Activated B cell treated with CpG ODN at 0.5 μM for 24 hours (primary cell): Measurements from ENCODE around the gene EYS. TPM values are rescaled to one million over a fixed set of nuclear protein-coding genes. Genes with fewer than 3 reads are reported as not detected.

Experiments used
- ATAC-seq: fragments of 200-7000 bp; cut with Tn5 transposase; one replicate; pipeline ENCODE4 v1.10.0; 2021; ENCODE audit warnings: low read depth, mild to moderate bottlenecking, moderate library complexity
- CTCF ChIA-PET: fragments of 350-600 bp; sonication (Branson Sonifier 250); formaldehyde crosslinking; loops from one replicate; lab custom pipeline; 2021; ENCODE audit warnings: antibody characterized with exemption; lab: Charles Lee
- POLR2A ChIA-PET: fragments of 350-600 bp; sonication (Branson Sonifier 250); formaldehyde crosslinking; loops from one replicate; lab custom pipeline; 2021; ENCODE audit warnings: antibody characterized with exemption; lab: Charles Lee
- DNase-seq: peaks from one replicate; pipeline ENCODE4 v3.0.0; 2022
- H3K27ac Mint-ChIP-seq: one replicate; pipeline ENCODE4 v1.8.0; 2020; ENCODE audit warnings: mixed read lengths
- H3K27me3 Mint-ChIP-seq: one replicate; pipeline ENCODE4 v1.8.0; 2021; ENCODE audit warnings: mixed read lengths
- H3K36me3 Mint-ChIP-seq: one replicate; pipeline ENCODE4 v1.8.0; 2021; ENCODE audit warnings: low read depth, mixed read lengths
- H3K4me1 Mint-ChIP-seq: one replicate; pipeline ENCODE4 v1.8.0; 2021; ENCODE audit warnings: mixed read lengths
- H3K4me3 Mint-ChIP-seq: one replicate; pipeline ENCODE4 v1.8.0; 2020; ENCODE audit warnings: mild to moderate bottlenecking, mixed read lengths
- H3K9me3 Mint-ChIP-seq: one replicate; pipeline ENCODE4 v1.8.0; 2020; ENCODE audit warnings: mixed read lengths
- intact Hi-C: fragments of 100-400 bp; cut with micrococcal nuclease; formaldehyde crosslinking; loops from one replicate; pipeline ENCODE4 v1.15.1; 2024
- total RNA-seq: library from RNA; stranded (reverse); gene quantifications from 2 replicates; pipeline ENCODE4 v1.2.3, GENCODE V29; 2022
- TF ChIP-seq, protein P1 (sequence below): fragments of 200-600 bp; IDR thresholded peaks from one replicate; pipeline ENCODE4 v1.8.0; 2022; ENCODE audit warnings: antibody characterized with exemption, mild to moderate bottlenecking

The EYS gene
- total RNA-seq, 1 donor from 2014 or later, result not detected

DNA sequence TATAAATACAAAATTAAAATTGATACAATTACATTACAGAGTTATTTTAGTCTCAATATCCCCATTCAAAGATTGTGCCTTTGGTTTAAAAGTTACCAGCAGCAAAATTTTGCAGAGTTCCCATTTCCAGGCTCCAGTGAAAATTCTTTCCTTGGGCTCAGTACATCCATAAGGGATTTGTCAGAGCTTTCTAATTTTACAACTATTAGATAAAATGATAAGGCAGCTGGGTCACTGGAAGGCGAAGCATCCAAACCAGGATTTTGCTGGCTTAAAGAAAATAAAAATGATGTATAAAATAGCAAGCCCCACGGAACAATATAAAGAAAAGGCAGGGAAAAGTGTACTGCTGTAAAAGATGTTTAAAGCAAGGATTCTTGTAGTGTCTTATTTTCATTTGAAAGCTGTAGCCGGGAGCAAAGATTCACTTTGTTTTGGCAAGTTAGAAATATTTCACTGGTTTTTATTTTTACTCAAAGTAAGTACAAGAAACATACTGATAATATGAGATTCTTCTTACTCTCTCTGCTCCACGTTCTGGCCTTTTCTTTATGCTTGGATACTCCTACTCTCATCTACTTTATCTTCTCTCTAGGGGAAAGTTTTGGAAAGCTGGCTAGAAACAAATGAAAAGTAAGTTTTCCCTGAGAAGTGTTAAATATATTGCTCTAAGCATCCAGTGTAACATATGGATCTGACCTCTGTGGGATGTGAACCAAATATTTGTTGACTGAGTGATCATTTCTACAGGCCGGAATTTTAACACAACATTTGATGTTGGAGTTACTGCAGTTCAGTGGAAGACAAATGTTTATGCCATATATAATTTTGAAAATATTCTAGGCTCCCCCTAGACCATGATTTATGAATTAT lies 1583.0 kb downstream of the EYS start:
- H3K4me3 Mint-ChIP-seq, result no peak overlapping the region
- no peaks in the 10 kb centered on the region for H3K4me1 Mint-ChIP-seq
- intact Hi-C loops, result no loop called here
- DNase-seq (no peak), ATAC-seq (no peak)
- H3K9me3 Mint-ChIP-seq, result peaks cover 10% of the 10 kb centered on the region
- TF ChIP-seq, protein P1, sequence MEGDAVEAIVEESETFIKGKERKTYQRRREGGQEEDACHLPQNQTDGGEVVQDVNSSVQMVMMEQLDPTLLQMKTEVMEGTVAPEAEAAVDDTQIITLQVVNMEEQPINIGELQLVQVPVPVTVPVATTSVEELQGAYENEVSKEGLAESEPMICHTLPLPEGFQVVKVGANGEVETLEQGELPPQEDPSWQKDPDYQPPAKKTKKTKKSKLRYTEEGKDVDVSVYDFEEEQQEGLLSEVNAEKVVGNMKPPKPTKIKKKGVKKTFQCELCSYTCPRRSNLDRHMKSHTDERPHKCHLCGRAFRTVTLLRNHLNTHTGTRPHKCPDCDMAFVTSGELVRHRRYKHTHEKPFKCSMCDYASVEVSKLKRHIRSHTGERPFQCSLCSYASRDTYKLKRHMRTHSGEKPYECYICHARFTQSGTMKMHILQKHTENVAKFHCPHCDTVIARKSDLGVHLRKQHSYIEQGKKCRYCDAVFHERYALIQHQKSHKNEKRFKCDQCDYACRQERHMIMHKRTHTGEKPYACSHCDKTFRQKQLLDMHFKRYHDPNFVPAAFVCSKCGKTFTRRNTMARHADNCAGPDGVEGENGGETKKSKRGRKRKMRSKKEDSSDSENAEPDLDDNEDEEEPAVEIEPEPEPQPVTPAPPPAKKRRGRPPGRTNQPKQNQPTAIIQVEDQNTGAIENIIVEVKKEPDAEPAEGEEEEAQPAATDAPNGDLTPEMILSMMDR, result no peak
- ChIA-PET CTCF (no interaction called here), POLR2A (no interaction called here)
- no peaks in the 10 kb centered on the region for H3K36me3 Mint-ChIP-seq
- no peaks in the 10 kb centered on the region for H3K27me3 Mint-ChIP-seq
- H3K27ac Mint-ChIP-seq, result no peak overlapping the region

DNA sequence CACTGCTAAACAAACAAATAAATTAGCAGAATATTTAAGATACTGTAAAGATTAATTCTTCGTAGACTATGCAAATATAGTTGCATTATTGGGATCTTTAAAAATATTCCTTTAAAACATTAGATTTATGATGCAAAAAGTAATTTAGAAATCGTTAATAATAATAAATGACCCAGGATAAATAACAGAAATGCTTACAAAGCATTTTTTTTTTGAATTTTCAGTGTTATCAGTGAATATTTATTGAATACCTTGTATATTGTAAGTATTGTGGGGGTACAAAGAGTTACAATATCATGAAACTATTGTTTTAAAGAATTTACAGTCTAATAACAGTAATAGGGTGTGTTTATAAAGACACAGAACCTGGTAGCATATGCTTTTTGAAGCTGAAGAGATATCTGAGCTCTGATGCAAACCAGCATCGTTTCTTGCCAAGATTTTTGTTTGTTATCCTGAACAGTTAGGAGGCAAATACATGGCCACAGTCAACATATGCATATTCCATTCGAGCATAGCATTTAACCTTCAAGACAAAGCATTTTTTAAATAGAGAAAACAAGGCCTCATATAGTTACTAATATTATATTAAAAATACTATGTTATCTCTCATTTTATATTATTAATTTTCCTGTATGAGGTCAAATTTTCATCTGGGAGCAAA lies 1584.2 kb downstream of the EYS start:
- ATAC-seq (no peak), DNase-seq (no peak)
- POLR2A ChIA-PET, result no interaction called here
- CTCF ChIA-PET, result no interaction called here
- TF ChIP-seq, protein P1, result no peak
- no peak overlapping the region for H3K4me3 Mint-ChIP-seq
- H3K9me3 Mint-ChIP-seq, result peaks cover 10% of the 10 kb centered on the region
- intact Hi-C loops, result no loop called here
- H3K4me1 Mint-ChIP-seq, result no peaks in the 10 kb centered on the region
- no peak overlapping the region for H3K27ac Mint-ChIP-seq
- no peaks in the 10 kb centered on the region for H3K27me3 Mint-ChIP-seq
- H3K36me3 Mint-ChIP-seq, result no peaks in the 10 kb centered on the region

DNA sequence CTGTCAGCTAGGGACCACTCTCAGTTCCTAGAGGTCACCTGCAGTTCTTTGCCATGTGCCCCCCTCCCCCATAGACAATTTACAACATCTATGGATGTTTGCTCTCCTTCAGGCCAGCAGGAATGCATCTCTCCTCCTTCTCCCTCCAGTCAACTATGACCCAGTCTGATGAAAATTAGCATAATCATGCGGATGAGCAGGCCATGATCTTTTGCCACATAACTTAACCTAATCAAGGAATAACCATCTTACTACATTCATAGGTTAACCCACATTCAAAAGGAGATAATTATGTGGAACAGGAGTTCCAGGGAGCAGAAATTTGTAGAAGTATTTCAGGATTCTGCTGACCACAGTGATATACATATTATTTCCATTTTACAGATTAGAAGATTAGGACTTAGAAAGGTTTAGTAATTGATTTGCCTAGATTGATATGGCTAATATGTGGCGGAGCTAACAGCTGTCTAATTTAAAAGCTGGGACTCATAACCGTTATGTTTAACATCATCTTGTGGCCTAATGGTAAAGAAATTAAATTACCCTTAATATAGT lies 1585.9 kb downstream of the EYS start:
- intact Hi-C loops, result no loop called here
- ChIA-PET CTCF (no interaction called here), POLR2A (no interaction called here)
- no peak overlapping the region for H3K4me3 Mint-ChIP-seq
- H3K27ac Mint-ChIP-seq, result no peak overlapping the region
- no peaks in the 10 kb centered on the region for H3K27me3 Mint-ChIP-seq
- H3K9me3 Mint-ChIP-seq, result peaks cover 14% of the 10 kb centered on the region
- TF ChIP-seq, protein P1, result no peak
- DNase-seq, result no peak
- H3K36me3 Mint-ChIP-seq, result no peaks in the 10 kb centered on the region
- ATAC-seq, result no peak
- no peaks in the 10 kb centered on the region for H3K4me1 Mint-ChIP-seq

DNA sequence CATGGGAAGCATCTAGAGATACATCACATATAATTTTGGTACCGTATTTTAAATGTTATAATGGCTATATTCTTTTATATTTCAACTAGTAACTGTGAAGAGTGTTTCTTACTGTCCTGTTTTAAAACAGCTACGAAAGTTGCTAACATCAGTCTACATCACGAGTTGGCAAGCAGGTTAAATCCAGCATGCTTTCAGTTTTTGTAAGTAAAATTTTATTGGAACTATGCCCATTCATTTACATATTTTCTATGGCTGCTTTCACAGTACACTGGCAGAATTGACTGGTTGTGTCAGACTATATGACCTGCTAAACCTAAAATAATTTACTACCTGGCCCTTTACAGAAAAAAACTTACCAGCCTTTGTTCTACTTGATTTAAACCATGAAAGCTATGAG lies 1593.3 kb downstream of the EYS start:
- Mint-ChIP-seq H3K9me3 (peaks cover 13% of the 10 kb centered on the region), H3K4me1 (no peaks in the 10 kb centered on the region), H3K27me3 (no peaks in the 10 kb centered on the region), H3K4me3 (no peak overlapping the region), H3K27ac (no peak overlapping the region), H3K36me3 (no peaks in the 10 kb centered on the region)
- ChIA-PET POLR2A (no interaction called here), CTCF (no interaction called here)
- ATAC-seq (no peak), DNase-seq (no peak)
- TF ChIP-seq, protein P1, result no peak
- intact Hi-C loops, result no loop called here

DNA sequence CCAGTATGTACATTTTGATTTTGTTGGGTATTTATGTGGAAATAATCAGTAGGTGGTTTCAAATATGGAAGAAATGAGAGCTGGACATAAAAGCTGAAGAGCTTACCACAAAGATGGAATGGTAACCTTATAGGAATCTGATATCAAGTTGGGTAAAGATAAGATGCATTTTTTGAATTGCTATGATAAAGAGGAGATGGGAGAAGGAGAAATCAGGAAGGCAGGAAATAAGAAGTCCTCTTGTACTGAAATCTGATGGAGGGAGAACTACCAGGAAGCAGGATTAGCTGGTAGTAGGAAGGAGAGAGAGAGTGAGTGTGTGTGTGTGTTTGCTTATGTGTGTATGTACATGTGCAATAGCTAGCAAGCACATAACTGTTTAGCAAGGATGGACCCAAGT lies 1603.0 kb downstream of the EYS start:
- Mint-ChIP-seq H3K9me3 (peaks cover 2% of the 10 kb centered on the region), H3K4me1 (no peaks in the 10 kb centered on the region), H3K4me3 (no peak overlapping the region), H3K36me3 (no peaks in the 10 kb centered on the region), H3K27ac (no peak overlapping the region), H3K27me3 (no peaks in the 10 kb centered on the region)
- intact Hi-C loops, result no loop called here
- DNase-seq, result no peak
- ChIA-PET POLR2A (no interaction called here), CTCF (no interaction called here)
- TF ChIP-seq, protein P1, result no peak
- no peak for ATAC-seq
